BLaER1 treated with 17β-estradiol and CSF1 and Interleukin-3, amounts not matched to agents 10 nM and 100 nM (cell line): ENCODE results near the gene ZNF19.

Experiments
- H3K27ac ChIP-seq, 11 experiments: shearing (Covaris generic); formaldehyde crosslinking; 2 replicates each; pipeline ENCODE4 v1.8.1; 2022
- H3K27me3 ChIP-seq, 11 experiments: shearing (Covaris generic); formaldehyde crosslinking; 2 replicates each; pipeline ENCODE4 v1.8.1; 2022
- H3K36me3 ChIP-seq, 11 experiments: shearing (Covaris generic); formaldehyde crosslinking; 2 replicates each; pipeline ENCODE4 v1.8.1; 2022
- H3K4me1 ChIP-seq, 10 experiments: shearing (Covaris generic); formaldehyde crosslinking; 2 replicates each; pipeline ENCODE4 v1.8.1; 2022
- H3K4me2 ChIP-seq, 11 experiments: shearing (Covaris generic); formaldehyde crosslinking; 2 replicates each; pipeline ENCODE4 v1.8.1; 2022
- H3K4me3 ChIP-seq, 10 experiments: shearing (Covaris generic); formaldehyde crosslinking; 2 replicates each; pipeline ENCODE4 v1.8.1; 2022
- H3K9ac ChIP-seq, 11 experiments: shearing (Covaris generic); formaldehyde crosslinking; 2 replicates each; pipeline ENCODE4 v1.8.1; 2022
- H3K9me3 ChIP-seq, 11 experiments: shearing (Covaris generic); formaldehyde crosslinking; replicated peaks in 1 of 11; 2 replicates each; pipeline ENCODE4 v1.8.1; 2022
- H4K20me1 ChIP-seq, 11 experiments: shearing (Covaris generic); formaldehyde crosslinking; 2 replicates each; pipeline ENCODE4 v1.8.1; 2022
- Cebpa-rat ChIP-seq, 11 experiments: shearing (Covaris generic); IDR thresholded peaks; 2 replicates each; pipeline ENCODE4 v1.8.1; 2022

Gene ZNF19

DNA sequence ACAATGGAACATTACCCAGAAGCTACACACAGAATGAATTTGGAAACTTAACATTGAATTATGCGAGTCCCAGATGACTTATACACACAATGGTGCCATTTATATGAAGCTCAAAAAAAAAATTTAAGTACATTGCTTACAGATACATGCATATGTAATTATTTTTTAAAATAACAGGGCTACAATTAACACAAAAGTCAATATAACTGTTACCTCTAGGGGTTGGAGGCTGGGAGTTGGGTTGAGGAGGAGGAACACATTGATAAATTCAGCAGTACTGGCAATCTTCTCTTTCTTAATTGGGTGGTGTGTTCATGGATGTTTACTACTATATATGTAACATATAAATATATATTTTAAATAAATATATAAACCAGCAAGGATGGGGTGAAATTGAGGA lies 28.2 kb downstream of the ZNF19 start:
- peak overlapping the region in 8 of 11 experiments; percentile 83 to 91 (median 88); a peak in 9 of 22 replicates for H3K9ac ChIP-seq
- H3K27me3 ChIP-seq, result no peaks in the 10 kb centered on the region
- no peak for TF ChIP-seq Cebpa-rat (IDR thresholded peaks at IDR 0.05)
- peaks cover 0 to 16% (median 6%) of the 10 kb centered on the region in 11 experiments; a peak in 6 of 22 replicates for H4K20me1 ChIP-seq
- H3K4me2 ChIP-seq, result peak overlapping the region; percentile 78 to 99 (median 94)
- peak overlapping the region; percentile 74 to 94 (median 81); a peak in 19 of 20 replicates for H3K4me3 ChIP-seq
- H3K9me3 ChIP-seq, result no peaks in the 10 kb centered on the region
- H3K27ac ChIP-seq, result peak overlapping the region in 3 of 11 experiments; percentile 76 to 91 (median 88); a peak in 4 of 22 replicates
- peaks cover 14 to 21% (median 15%) of the 10 kb centered on the region in 10 experiments for H3K4me1 ChIP-seq
- peaks cover 7 to 18% (median 11%) of the 10 kb centered on the region in 11 experiments; a peak in 20 of 22 replicates for H3K36me3 ChIP-seq

- H4K20me1 ChIP-seq, result peaks cover 0 to 16% (median 6%) of the 10 kb centered on the region in 11 experiments; a peak in 6 of 22 replicates
- H3K27me3 ChIP-seq, result no peaks in the 10 kb centered on the region
- peak overlapping the region in 6 of 11 experiments; percentile 80 to 99 (median 94); a peak in 8 of 22 replicates for H3K4me2 ChIP-seq
- no peaks in the 10 kb centered on the region; a peak in 1 of 22 replicates for H3K9me3 ChIP-seq
- no peak overlapping the region for H3K9ac ChIP-seq
- H3K4me3 ChIP-seq, result no peak overlapping the region
- TF ChIP-seq Cebpa-rat (IDR thresholded peaks at IDR 0.05), result no peak
- H3K4me1 ChIP-seq, result peaks cover 14 to 21% (median 15%) of the 10 kb centered on the region in 10 experiments
- peaks cover 14 to 25% (median 18%) of the 10 kb centered on the region in 11 experiments for H3K36me3 ChIP-seq
- no peak overlapping the region for H3K27ac ChIP-seq
These were observed 28.9 kb downstream of the ZNF19 start for GRCh38 chr16:71460236-71460635.

GRCh38 chr16:71459510-71459909 lies 29.6 kb downstream of the ZNF19 start:
- H3K4me1 ChIP-seq, result peaks cover 14 to 21% (median 15%) of the 10 kb centered on the region in 10 experiments
- H3K9me3 ChIP-seq, result peaks cover 0 to 7% (median 4%) of the 10 kb centered on the region in 11 experiments; a peak in 12 of 22 replicates
- peaks cover 0 to 16% (median 6%) of the 10 kb centered on the region in 11 experiments; a peak in 6 of 22 replicates for H4K20me1 ChIP-seq
- no peak overlapping the region for H3K9ac ChIP-seq
- no peak overlapping the region for H3K4me2 ChIP-seq
- H3K36me3 ChIP-seq, result peaks cover 22 to 32% (median 26%) of the 10 kb centered on the region in 11 experiments
- no peak for TF ChIP-seq Cebpa-rat (IDR thresholded peaks at IDR 0.05)
- H3K27ac ChIP-seq, result no peak overlapping the region
- no peaks in the 10 kb centered on the region for H3K27me3 ChIP-seq
- no peak overlapping the region for H3K4me3 ChIP-seq

GRCh38 chr16:71456801-71457200 lies 32.3 kb downstream of the ZNF19 start:
- Histone ChIP-seq H3K4me1 (peaks cover 10 to 18% (median 14%) of the 10 kb centered on the region in 10 experiments), H3K4me2 (no peak overlapping the region), H3K27me3 (no peaks in the 10 kb centered on the region), H3K36me3 (peaks cover 49 to 60% (median 53%) of the 10 kb centered on the region in 11 experiments), H4K20me1 (peaks cover 0 to 16% (median 6%) of the 10 kb centered on the region in 11 experiments; a peak in 6 of 22 replicates), H3K9me3 (peaks cover 22 to 34% (median 30%) of the 10 kb centered on the region in 11 experiments), H3K9ac (no peak overlapping the region), H3K27ac (no peak overlapping the region), H3K4me3 (no peak overlapping the region)
- TF ChIP-seq Cebpa-rat (IDR thresholded peaks at IDR 0.05), result no peak

- H3K9ac ChIP-seq, result no peak overlapping the region
- peaks cover 86 to 96% (median 90%) of the 10 kb centered on the region in 11 experiments for H3K36me3 ChIP-seq
- H3K27me3 ChIP-seq, result no peaks in the 10 kb centered on the region
- H4K20me1 ChIP-seq, result peaks cover 0 to 8% (median 3%) of the 10 kb centered on the region in 11 experiments; a peak in 6 of 22 replicates
- no peak overlapping the region for H3K27ac ChIP-seq
- H3K9me3 ChIP-seq, result peaks cover 60 to 72% (median 68%) of the 10 kb centered on the region in 11 experiments
- no peaks in the 10 kb centered on the region for H3K4me1 ChIP-seq
- 0 out of 20 replicates have a peak overlapping the region, but pooled peaks of 1 of the 10 experiments have one; percentile 1 for H3K4me3 ChIP-seq
- no peak overlapping the region for H3K4me2 ChIP-seq
- TF ChIP-seq Cebpa-rat (IDR thresholded peaks at IDR 0.05), result no peak
These were observed 36.1 kb downstream of the ZNF19 start for GRCh38 chr16:71453036-71453435.

GRCh38 chr16:71449020-71449419 lies 40.1 kb downstream of the ZNF19 start:
- H3K36me3 ChIP-seq, result peaks cover 75 to 84% (median 79%) of the 10 kb centered on the region in 11 experiments

DNA sequence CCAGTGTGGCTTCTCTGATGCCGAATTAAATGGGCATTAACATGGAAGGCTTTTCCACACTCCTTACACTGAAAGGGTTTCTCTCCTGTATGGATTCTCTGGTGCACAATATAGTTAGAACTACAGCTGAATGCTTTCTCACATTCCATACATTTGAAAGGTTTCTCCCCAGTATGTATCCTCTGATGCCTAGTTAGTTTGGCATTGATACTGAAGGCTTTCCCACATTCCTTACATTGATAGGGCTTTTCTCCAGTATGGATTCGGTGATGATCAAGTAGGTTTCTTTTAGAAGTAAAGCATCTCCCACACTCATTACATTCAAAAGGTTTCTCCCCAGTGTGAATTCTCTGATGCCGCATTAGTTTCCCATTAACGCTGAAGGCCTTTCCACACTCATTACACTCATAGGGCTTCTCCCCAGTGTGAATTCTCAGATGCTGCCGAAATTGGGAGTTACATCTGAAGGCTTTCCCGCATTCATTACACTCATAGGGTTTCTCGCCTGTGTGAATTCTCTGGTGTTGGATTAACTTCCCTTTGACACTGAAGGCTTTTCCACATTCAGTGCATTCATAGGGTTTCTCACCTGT lies 40.8 kb downstream of the ZNF19 start:
- Histone ChIP-seq H4K20me1 (no peaks in the 10 kb centered on the region), H3K27me3 (no peaks in the 10 kb centered on the region), H3K9me3 (peaks cover 88 to 100% (median 100%) of the 10 kb centered on the region in 11 experiments), H3K27ac (no peak overlapping the region), H3K4me2 (no peak overlapping the region), H3K36me3 (peaks cover 69 to 78% (median 73%) of the 10 kb centered on the region in 11 experiments), H3K4me1 (no peaks in the 10 kb centered on the region), H3K9ac (no peak overlapping the region), H3K4me3 (peak overlapping the region; percentile 17 to 45 (median 38); a peak in 18 of 20 replicates)
- TF ChIP-seq Cebpa-rat (IDR thresholded peaks at IDR 0.05), result no peak

More at GRCh38 chr16:71449020-71449419, 40.1 kb downstream of the ZNF19 start:
- H3K9ac ChIP-seq, result no peak overlapping the region
- peak overlapping the region; percentile 17 to 45 (median 38); a peak in 18 of 20 replicates for H3K4me3 ChIP-seq
- no peaks in the 10 kb centered on the region for H3K27me3 ChIP-seq
- no peak overlapping the region for H3K4me2 ChIP-seq
- no peak overlapping the region for H3K27ac ChIP-seq
- TF ChIP-seq Cebpa-rat (IDR thresholded peaks at IDR 0.05), result no peak
- no peaks in the 10 kb centered on the region for H4K20me1 ChIP-seq
- peaks cover 95 to 100% (median 100%) of the 10 kb centered on the region in 11 experiments for H3K9me3 ChIP-seq
- H3K4me1 ChIP-seq, result no peaks in the 10 kb centered on the region

GRCh38 chr16:71443714-71444113 lies 45.4 kb downstream of the ZNF19 start:
- Histone ChIP-seq H3K27me3 (no peaks in the 10 kb centered on the region), H3K9me3 (peaks cover 57 to 82% (median 77%) of the 10 kb centered on the region in 11 experiments), H3K4me2 (no peak overlapping the region), H3K27ac (no peak overlapping the region), H3K4me1 (peaks cover 0 to 10% (median 0%) of the 10 kb centered on the region in 10 experiments; a peak in 4 of 20 replicates), H3K9ac (no peak overlapping the region), H3K36me3 (peaks cover 22 to 31% (median 26%) of the 10 kb centered on the region in 11 experiments), H4K20me1 (no peaks in the 10 kb centered on the region), H3K4me3 (no peak overlapping the region)
- TF ChIP-seq Cebpa-rat (IDR thresholded peaks at IDR 0.05), result no peak

DNA sequence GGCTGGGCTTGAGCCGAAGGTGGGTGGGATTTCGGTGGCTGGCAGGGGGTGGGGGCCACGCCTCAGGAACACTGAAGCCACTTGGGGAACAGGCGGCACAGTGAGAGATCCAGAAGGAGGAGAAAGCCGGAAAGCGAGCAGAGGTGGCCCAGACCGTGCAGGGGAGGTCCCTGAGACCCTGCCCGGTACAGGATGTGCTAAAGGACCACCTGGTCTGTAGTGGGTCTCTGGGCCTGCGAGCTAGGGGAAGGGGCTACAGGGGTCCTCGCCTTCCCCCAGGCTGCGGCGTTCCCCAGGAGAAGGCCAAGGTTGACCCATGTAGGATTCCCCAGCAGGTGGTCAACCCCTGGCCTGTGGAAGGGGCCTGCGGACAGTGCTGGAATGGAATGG lies 47.1 kb downstream of the ZNF19 start, which contains the start of gene TLE7:
Gene TLE7, minus strand, starts transcription at position 4 of the 390 bp plus-strand sequence. CDS start 8,730 bp downstream, outside the sequence.
- H3K9me3 ChIP-seq, result peaks cover 40 to 65% (median 60%) of the 10 kb centered on the region in 11 experiments
- H3K9ac ChIP-seq, result no peak within 1 kb of the TSS
- no peaks in the 10 kb centered on the region for H4K20me1 ChIP-seq
- no peak within 1 kb of the TSS for H3K4me3 ChIP-seq
- H3K36me3 ChIP-seq, result peaks cover 7 to 14% (median 10%) of the 10 kb centered on the region in 11 experiments
- no peak within 1 kb of the TSS for H3K27ac ChIP-seq
- peaks cover 0 to 10% (median 0%) of the 10 kb centered on the region in 10 experiments; a peak in 4 of 20 replicates for H3K4me1 ChIP-seq
- no peak within 1 kb of the TSS for H3K4me2 ChIP-seq
- H3K27me3 ChIP-seq, result no peaks in the 10 kb centered on the region
- no peak for TF ChIP-seq Cebpa-rat (IDR thresholded peaks at IDR 0.05)
